GM19099 (cell line): ENCODE data around the gene RNF126.

Experiments used
- POLR2A ChIP-seq: IDR thresholded peaks from 3 replicates; pipeline ENCODE4 v1.6.1; 2011; ENCODE audit warnings: low read depth; ENCODE audit not compliant: insufficient read length; ENCODE audit errors: extremely low read depth

RNF126 gene

DNA sequence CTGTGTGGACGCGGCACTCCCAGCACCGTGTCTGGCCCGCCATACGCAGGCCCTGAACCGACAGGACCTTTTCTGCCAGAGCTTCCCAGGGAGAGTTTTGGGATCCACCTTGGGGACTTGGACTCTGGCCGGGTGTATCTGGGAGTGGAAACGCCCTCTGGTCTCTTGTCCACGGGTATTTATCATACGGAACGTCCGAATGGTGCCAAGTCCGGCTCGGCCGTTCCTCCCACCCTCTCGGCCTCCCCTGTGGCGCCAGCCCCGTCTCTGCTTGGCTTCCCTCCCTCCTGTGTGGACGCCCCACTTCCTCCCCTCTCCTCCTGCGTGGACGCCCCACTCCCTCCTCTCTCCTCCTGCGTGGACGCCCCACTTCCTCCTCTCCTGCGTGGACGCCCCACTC, 61.2 kb downstream of the RNF126 start:
- no peak for TF ChIP-seq POLR2A

DNA sequence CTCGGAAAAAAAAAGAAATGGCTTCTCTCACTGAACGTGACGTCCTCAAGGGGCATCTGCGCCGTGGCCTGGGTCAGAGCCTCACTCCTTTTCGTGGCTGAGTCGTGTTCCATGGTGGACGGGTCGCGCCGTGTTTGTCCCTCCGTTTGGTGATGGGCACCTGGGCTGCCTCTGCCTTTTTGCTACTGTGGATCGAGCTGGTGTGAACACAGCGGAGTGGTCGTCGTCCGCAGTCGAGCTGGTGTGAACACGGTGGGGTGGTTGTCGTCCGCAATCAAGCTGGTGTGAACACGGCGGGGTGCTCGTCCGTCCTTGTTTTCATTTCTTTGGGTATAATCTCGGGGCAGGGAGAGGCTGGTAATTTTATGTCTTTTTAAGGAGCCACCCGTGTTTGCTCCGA, 61.7 kb downstream of the RNF126 start:
- TF ChIP-seq POLR2A, result no peak
